Stromal cell of bone marrow (primary cell): ENCODE data around the gene LRP3.
"Not testable (repeated sequence)": the region's sequence is repeated elsewhere in the genome, so short reads cannot be mapped to it uniquely, and the experiment has no call there.

ENCODE experiments used
- DNase-seq: peaks from one replicate; pipeline ENCODE4 v3.0.0-alpha.2; 2012; ENCODE audit warnings: low read depth

LRP3 gene

DNA sequence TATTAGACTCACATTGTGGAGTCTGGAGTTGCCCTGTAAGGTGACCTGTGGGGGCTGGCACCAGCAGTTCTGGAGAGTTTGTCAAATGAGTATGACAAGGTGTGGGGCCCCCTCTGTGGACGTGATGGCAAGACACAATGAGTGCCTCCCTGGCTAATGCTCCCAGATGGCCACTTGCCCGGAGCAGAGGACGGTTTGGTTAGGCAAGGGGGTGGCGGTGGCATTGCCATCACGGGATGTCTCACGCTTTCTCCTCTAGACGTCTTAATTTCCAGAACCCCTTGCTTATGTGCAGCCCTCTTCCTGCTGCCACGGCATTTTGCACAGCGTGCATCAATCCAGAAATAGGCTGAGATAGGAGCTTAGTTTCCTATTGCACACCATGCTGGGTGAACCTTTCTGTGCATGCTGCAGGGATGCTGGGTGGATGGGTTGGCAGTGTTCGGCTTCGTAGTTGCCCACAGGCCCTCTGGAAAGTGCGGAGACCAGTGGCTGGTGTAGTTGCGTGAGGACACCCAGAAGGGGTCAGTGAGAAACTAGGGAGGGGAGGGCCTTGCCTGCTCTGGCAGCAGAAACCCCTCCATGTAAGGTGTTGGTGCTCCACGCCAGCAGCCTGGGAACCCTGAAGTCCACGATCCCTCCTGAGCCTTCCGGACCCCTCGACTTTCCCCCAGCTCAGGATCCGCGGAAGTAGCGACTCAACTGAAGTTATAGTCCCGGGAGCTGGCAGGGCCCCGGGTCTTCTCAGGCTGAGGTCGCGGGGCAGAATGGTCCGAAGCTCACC is 18.1 kb upstream of the LRP3 start:
- DNase-seq = no peak

DNA sequence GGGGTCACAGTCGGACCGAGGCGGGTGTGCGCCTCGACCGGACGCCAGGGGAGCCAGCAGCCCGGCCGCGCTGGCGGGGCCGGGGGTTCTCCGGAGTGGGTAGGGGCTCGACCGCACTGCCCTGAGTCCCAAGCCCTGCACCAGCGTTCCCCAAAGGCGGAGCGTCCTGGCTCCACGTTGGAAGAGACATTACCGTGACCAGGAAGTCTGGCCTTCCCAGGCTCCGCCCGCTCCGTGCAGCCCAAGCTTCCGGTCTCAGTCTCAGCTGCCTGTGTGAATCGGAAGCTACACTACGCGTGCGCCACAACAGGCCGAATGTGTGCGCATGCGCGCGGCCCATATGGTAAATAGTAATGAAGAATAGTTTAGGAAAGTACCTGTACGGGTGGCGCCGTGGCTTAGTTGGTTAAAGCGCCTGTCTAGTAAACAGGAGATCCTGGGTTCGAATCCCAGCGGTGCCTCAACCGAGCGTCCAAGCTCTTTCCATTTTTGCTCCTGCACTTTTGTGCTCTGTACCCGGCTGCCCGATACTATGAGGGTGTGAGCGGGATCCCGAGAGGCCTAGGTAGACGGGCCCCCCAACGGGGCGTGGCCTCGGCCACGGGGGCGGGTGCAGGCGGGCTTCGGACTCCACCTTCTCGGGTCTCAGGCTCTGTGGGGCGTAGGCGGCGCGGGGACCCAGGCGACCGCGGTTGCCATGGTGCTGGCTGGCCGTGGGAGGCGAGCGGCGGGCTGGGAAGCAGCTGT is 17.3 kb upstream of the LRP3 start:
- peak; percentile 91 for DNase-seq

DNA sequence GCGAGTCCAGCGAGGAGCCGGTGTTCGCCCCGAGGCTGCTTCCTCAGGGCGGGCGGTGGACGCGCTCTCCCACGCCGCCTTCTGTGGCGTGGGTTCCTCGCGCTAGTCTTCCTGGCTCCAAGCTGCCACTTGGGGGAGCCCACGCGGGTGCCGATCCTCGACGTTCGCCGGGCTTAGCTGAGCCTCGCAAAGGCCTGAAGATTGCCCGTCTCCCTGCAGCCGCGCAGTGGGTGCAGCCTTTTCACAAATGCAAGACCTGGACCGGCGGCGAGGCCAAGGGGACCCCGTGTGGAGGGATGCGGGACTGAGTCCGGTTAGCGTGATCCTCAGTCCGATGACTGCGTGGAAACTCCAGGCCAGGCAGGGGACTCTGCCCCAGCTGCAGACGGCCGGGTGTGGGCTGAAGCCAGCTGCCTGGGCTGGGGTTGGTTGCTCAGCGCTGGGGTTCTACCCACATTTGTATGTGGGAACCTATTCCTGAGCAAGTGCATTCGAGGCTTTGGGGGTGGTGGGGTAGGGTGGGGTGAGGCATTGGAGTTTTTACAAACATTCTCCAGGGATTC is 16.6 kb upstream of the LRP3 start:
- no peak for DNase-seq

DNA sequence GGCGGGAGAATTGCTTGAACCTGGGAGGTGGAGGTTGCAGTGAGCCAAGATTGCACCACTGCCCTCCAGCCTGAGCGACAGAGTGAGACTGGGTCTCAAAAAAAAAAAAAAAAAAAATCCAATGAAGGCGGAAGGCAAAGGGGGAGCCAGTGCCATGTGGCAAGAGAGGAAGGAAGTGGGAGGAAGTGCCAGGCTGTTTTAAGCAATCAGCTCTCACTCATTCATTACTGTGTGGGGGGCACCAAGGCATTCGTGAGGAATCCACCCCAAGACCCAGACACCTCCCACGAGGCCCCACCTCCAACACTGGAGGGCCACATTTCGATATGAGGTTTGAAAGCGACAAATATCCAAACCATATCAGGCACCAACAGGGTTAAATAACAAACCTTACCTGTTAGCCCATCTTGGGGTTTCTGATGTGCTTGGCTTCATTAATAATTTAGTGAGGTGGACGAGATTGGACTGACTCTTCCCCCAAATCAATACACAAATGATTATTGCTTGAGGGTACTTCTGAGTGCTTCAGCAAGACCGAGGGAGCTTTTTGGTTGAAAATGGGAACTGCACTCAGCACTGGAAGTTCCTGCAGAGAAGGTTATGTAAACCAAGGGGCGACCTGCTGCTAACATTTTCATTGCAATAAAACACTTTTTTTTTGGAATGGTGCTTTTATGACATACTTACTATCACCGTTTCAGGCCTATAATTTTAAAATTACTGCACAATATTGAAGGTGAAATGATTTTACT is 7.5 kb upstream of the LRP3 start:
- DNase-seq = no peak

DNA sequence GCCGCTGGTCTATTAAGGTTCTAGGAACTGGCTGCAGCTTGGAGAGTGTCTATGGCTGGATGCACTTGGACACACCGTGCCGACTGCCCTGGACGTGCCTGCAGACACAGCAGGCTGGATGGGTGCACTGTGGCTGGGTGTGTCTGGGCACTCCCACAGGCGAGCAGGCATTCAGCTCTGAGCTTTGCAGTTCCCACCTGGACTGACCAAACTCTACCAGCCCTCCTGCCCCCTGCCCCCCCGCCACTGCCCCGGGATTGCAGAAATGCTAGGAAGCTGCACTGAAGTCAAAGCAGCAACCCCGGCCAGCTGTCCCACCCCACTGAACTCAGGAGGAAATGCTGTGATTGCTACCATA is 7.0 kb upstream of the LRP3 start:
- DNase-seq = no peak

DNA sequence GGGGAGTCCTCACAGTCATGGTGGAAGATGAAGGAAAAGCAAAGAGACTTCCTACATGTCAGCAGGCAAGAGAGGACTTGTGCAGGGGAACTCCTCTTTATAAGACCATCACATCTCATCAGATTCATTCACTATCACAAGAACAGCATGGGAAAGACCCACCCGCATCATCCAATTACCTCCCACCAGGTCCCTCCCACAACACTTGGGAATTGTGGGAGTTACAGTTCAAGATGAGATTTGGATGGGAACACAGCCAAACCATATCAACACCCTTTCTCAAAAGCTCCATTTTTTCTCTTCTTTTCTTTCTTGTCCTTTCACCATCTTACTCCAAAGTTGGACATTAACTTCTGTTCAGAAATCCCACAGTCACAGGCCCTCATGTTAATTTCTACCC is 4.7 kb upstream of the LRP3 start:
- no peak for DNase-seq

DNA sequence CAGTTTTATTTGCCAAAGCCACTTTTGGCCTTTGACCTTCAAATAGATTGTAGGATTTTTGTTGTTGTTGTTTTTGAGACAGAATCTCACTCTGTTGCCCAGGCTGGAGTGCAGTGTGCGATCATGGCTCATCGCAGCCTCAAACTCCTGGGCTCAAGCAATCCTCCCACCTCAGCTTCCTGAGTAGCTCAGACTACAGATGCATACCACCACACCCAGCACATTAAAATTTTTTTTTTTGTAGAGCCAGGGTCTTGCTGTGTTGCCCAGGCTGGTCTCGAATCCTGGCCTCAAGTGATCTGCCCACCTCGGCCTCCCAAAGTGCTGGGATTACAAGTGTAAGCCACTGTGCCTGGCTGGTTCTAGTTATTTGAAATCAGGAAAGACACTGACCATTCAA is 3.0 kb upstream of the LRP3 start:
- not testable (repeated sequence) for DNase-seq

DNA sequence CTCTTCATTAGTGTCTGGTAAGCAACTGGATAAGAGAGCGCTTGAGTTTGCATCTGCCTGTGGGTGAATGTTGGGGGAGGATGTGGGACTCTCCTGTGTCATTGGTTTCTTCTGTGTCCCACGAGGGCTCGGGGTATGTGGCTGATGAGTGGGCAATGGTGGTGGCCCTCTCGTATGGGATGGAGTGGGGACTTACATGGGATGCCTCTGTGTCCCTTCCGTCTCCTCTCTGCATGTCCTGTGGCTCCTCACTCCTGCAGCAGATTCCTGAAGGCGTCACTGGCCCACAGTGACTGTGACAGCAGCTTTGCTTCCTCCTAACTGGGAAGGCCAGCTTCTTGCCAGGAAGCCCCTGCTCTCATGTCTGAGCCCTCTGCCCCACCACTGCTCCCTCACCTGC is 2.6 kb upstream of the LRP3 start:
- no peak for DNase-seq

DNA sequence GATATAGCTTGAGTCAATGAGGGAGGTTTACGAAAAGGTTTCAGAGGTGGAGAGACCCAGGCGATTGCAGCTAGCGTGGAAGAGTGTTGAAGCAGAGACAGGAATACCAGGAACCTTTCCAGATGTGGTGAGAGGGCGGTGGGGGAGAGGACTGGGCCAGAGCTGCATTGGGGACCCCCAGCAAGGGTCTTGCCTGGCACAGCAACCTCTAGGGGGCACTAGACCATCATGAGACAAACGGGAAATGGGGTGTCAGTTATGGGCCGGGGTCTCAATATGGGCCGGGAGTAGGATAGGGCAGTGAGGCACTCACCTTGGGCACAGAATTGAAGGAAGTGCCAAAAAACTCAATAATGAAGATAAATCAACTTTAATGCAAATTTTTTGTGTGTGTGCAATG is 2.1 kb upstream of the LRP3 start:
- no peak for DNase-seq

DNA sequence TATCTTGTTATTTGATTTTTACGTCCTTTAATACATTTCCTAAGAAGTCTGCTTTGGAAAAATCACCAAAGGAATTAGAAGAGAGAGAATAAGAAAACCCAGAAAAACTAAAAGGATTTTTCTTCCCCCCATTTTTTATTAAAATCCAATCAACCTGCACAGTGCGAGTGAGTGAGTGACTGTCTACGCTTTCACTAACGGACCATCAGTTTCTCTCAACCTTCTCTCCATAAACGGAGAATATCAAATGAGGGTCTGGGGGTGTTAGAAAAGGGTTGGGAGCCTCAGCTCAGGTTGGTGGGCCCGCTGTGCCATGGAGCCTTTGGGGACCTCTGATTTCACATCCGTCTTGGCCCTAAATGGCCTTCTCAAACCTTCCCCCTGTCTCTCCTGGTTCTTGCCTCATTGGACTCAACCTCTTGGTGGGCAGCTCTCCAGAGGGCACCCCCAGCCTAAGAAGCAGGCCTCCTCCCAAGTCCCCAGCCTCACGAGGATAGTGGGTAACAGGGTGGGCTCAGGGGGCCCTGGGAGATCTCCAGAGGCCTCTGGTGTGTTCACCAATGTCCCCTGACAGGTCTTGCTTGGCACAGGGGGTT is 763 bp upstream of the LRP3 start:
- DNase-seq = no peak

DNA sequence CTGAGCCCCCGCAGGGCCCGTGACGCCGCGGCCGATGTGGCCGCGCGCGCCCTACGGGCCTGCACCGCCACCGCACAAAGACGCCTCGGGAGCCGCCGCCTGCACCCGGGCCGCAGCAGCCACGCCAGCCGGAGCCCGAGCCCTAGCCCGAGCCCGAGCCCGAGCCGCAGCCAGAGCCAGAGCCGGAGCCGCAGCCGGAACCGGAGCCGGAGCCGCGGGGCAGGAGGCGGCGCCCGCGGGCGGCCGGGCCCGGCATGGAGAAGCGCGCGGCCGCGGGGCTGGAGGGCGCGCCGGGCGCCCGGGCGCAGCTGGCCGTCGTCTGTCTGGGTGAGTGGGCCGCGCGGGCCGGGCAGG is 379 bp downstream of the LRP3 start:
- no peak for DNase-seq

DNA sequence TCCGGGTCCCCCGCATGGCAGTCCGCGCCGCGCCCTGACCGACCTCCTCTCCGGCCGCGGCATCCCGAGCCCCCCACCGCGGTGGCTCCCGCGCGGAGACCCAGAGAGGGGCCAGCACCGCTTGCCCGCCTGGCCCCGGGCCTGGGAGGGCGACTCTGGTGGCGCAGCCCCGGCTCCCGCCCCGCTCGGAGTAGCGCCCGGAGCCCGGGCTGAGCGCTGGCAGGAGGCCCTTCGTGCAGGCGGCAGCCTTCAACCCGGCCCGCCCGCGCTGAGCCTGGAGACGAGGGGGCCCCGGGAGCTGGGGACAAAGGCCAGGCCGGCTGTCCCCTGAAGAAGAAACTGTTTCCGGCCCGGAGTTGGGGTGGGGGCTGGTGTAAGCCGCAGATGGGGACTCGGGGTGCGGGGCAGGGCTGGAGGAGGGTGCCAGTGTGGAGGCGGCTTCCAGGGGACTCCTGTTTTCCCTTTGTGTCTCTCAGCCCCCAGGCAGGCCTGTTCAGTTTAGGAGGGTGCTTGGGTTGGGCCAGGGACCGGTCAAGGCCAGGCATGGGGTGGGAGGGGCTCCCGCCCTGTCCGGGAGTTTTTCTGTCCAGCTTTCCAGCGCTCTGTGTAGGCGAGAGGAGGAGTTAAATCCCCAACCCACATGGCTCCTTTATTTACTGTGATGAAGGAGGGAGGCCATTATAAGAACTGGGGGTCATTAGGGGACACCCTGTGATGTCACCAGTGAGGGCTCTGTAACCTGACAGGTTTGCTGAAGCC is 935 bp downstream of the LRP3 start:
- DNase-seq = no peak

DNA sequence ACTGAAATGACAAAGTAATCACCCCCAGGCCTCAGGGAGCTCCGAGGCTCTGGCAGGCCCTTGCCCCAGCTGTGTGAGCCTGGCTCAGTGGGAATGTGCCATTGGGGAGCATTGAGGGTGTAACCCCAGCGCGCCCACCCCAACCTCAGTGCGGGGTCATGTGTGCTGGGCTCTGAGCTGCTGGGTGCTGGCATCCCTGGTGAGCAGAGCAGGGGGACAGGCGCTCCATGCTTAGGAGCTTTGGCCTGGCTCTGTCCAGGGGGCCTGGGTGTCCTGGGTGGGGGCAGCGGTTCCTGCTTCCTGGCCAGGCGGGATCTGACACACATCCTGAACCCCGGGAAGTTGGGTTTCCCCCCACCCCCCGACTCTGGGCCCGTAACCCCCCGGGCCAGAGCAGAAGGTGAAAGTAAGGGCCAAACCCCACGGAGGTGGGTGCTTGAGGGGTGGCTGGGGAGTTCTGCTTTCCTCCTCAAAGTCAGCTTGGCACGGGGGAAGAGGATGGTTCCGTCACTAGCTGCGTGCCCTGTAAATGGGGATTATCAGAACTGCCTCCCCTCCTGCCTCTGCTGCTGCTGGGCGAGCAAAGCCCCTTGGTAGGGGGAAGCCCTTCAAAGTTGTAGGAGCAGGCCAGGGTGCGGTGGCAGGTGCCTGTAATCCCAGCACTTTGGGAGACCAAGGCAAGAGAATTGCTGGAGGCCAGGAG is 1.7 kb downstream of the LRP3 start:
- no peak for DNase-seq

DNA sequence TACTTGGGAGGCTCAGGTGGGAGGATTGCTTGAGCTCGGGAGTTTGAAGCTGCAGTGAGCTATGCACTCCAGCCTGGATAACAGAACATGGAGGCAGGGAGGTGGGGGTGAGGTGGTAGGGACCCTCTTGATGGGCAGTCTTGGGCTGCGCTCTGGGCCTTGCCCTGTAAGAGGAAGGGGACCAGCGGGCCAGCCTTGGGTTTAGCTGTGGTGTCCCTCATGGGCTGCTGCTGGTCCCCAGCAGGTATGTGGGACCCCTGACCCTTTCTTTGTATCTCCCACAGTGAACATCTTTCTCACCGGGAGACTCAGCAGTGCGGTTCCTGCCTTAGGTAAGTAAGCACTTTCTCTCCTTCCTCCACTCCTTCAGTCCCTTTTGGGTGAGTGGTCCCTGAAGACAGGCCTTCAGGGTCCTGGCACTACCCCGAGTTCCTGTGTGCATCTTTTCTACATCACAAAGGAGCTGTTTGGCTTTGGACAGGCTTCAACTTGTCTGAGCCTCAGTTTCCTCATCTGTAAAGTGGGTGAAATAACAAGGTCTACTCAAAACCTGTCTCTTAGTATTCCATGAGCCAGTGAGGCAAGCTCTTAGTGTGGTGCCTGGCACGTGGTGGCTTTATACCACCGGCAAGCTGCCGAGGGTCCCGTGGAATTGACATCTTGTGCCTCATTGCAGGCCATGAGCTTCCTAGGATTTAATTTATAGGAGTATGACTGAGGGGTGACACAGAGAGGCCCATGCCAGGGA is 2.5 kb downstream of the LRP3 start:
- no peak for DNase-seq

DNA sequence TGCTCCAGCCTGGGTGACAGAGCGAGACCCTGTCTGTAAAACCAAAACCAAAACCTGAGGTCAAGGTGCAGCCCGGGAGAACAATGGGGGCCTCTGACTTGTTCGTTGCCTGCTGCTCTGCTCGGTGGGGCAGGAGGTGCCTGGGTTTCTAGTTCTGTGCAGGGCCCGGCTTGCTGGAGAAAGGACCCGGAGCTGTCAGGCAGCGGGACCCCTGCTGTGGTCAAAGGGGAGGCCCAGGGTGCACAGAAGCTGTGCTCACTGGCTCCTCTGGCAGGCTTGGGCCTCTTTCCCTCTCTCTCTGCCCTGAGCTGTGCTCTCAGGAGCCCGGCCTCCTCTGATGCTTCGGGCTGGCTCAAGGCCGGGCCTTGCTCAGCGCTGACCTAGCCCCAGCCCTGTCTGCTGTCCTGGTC is 3.5 kb downstream of the LRP3 start:
- no peak for DNase-seq

DNA sequence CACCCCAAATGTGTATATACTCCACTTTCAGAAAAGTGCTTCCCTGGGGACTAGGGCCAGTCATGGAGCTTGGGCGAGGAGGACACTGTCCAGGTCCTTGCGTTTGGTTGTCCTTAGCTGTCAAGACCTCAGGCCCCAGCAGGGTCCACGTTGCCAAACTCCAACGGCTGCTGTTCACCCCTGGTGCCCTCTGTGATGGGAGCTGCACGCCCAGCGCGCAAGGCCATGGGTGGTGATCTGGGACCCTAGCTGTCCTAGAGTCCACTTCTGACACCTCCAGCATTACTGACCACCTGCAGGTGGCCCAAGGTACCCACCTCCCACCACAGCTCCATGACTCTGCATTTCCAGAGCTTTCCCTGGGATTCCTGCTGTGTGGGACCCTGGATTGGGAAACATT is 4.0 kb downstream of the LRP3 start:
- no peak for DNase-seq

DNA sequence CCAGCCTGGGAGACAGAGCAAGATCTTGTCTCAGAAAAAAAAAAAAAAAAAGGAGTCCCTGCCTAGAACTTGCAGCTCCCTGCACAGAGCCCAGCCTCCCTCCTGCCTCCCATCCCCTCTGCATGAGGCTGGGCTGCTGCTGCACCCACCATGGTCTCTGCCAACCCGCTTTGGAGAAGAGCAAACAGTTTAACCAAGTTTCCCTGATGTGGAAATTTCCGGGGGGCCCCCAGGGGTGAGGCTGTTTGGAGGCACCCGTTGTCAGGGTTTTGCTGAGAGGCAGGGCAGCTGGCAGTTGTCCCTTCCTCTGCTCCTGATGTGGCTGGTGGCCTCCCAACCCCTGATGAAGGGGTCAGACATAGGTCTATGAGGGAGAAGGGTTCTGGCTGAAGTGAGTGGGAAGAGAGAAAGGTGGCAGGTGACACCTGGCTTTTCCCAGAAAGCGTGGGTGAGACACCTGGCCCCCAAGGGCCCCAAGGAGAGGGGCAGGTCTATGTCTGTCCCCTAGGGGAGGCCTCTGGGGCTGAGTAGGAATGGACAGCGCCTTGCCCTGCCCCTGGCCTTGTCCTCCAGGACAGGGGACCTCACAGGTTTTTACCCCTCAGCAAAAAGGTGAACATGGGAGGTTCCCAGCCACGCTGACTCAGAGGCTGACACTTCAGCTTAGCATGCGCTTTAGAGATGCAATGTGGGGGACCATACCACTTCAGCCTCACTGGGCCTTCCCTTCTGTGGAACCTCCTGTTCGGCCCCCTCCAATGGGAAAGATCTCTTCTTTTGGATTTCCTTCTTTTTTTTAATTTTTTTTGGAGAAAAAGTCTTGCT is 5.5 kb downstream of the LRP3 start:
- no peak for DNase-seq

DNA sequence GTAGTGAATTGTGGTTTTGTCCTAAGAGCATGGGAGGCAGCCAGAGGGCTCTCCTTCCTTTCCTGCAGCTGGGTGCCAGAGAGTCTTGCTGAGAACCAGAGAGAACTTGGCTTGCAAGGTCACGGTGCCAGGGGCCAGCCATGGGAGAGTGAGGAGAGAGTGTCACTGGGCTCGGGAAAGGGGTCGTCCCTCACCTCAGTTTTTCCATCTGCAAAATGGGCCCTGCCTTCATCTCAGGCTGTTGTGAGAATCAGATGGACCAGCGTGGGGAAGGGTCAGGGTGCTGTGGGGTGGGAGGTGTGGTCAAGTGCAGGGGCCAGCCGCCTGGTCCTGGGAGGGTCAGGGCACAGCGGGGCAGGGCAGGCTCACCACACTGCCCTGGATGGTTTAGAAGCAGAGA is 7.3 kb downstream of the LRP3 start:
- DNase-seq = no peak

DNA sequence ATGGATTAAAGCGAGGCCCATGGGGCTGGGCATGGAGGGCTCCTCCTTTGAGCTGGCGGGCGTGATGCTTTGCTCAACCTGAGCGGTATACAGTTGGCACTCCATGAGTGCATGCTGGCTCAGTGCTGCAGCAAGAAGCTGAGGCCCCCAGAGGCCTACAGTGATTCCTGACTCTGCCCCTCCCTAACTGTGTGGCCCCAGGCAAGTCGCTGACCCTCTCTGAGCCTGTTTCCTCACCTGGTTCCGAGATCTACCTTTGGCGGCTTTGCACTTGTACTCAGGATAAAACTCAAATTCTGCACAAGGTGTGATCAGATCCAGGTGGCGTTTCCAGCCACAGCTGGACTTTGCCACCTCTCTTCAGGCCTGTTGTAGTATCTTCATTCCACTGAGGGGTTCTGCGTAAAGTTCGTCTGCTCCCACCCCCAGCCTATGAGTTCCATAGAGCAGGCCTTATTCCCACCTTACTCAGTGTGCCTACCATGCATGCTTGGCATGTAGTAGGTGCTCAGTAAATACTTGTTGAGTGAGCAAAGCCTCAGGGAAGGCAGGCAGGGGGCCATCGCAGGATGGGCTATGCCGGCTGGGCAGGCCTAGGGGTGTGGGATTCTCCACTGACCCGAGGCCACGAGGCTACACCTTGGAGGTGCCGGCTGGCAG is 7.9 kb downstream of the LRP3 start:
- DNase-seq = no peak
